SH-SY5Y (cell line): ENCODE measurements around the gene HKDC1.

ENCODE experiments used
- GATA2 ChIP-seq: IDR thresholded peaks from 2 replicates; pipeline ENCODE4 v1.6.1; 2011; ENCODE audit warnings: mild to moderate bottlenecking, low read depth, low read length
- GATA3 ChIP-seq: IDR thresholded peaks from 2 replicates; pipeline ENCODE4 v1.6.1; 2011; ENCODE audit warnings: low read depth, mild to moderate bottlenecking, low read length, moderate library complexity

HKDC1 gene

DNA sequence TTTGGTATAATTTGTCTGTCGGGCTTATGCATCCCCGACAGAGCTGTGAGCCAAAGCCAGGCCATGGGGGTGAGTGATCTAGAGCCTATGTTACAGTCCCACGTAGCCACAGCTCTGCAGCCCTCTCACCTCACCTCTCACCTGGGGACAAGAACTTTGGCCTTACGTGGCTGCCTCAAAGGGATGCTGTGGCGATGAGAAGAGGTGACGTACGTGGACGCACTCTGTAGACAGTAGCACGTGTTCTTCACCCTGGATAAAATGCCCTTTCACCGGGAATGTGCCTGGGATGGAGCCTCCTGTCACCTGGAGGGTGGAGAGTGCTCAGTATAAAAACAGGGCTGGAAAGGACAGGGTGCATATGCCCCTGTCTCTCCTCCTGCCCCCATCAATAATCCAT, 5.5 kb downstream of the HKDC1 start:
- no peak for TF ChIP-seq GATA2
- TF ChIP-seq GATA3 = no peak

DNA sequence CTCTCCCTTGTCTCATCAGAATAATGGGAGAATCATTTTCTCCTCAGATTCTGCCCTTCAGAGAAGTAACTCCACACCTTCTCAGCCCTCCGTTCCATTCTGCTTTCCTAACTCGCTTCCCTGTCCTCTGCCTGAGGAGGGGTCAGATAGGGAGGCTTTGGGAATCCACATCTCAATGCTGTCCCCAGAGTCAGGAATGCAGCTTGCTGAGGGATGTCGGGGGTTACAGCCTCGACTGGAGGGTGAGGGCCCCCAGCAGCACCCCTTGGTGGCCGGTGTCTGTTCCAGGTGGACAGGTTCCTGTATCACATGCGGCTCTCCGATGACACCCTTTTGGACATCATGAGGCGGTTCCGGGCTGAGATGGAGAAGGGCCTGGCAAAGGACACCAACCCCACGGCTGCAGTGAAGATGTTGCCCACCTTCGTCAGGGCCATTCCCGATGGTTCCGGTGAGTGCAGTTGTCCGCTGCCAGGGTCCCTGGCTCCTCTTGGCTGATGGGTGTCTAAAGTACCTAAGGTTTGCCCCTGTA, 6.9 kb downstream of the HKDC1 start:
- TF ChIP-seq GATA2 (no peak), GATA3 (no peak)

DNA sequence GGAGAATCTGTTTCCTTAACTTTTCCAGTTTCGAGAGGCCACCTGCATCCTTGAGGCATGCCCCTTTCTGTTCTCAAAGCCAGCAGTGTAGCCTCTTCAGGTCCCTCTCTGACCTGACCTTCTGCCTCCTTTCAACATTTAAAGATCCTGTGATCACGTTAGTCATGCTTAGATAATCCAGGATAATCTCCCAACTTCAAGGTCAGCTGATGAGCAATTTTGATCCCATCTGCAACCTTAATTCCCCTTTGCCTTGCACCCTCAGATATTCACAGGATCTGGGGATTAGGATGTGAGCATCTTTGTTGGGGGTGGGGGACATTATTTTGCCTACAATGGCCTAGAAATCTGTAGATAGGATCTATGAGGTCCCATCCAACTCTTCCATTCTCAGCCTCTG, 8.0 kb downstream of the HKDC1 start:
- TF ChIP-seq GATA2 (no peak), GATA3 (no peak)

DNA sequence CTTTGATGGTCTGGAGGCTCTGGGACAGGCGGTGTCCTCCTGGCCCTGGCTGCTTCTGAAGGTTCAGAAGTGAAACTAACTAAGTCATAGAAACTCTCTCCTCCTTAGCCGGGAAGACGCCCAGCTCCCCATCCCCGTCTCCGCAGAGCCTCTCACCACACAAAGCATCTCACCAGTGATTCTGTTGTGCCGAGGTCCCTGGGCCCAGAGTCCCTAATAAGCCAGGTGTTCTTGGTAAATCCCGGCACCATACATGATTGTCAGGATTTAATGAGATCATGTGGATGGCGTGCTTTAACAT, 9.4 kb downstream of the HKDC1 start:
- TF ChIP-seq GATA3 (no peak), GATA2 (no peak)

DNA sequence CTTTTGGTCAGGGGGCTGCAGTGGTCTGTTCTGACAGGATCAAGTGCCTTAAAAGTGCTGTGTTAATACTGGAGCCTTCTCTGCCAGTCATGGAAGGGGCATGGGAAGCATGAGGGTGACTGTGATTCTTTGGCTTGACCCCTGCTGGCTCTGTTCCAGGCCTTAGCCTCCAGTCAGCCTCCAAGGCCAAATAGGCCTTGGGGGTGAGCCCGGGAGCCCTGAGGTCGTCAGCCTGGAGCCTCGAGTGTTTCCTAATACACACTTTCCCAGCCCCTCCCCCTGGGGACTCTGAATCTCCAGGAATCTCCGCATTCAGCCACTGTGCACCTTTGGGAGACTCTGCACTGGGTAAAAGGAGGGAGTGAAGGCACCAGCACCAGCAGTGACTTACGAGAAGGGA, 10.0 kb downstream of the HKDC1 start:
- no peak for TF ChIP-seq GATA2
- no peak for TF ChIP-seq GATA3

DNA sequence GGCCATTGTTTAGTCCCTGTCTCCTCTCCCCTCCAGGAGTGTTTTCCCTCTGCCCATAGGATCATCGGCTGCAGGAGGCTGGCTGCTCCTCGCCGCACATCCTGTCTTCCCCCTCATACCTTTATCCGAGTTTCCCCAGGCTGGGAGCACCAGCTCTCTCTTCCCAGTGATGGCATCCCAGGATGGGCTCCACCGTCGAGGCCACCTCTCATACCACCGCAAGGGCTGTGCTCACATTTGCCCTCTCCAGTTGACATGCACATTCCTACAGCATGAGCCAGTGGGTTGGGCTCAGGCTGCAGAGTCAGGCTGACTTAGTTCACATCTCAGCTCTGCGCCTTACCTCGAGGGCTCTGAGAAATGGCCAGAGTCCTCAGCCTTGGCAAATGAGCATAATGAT, 12.1 kb downstream of the HKDC1 start:
- no peak for TF ChIP-seq GATA3
- TF ChIP-seq GATA2 = no peak

DNA sequence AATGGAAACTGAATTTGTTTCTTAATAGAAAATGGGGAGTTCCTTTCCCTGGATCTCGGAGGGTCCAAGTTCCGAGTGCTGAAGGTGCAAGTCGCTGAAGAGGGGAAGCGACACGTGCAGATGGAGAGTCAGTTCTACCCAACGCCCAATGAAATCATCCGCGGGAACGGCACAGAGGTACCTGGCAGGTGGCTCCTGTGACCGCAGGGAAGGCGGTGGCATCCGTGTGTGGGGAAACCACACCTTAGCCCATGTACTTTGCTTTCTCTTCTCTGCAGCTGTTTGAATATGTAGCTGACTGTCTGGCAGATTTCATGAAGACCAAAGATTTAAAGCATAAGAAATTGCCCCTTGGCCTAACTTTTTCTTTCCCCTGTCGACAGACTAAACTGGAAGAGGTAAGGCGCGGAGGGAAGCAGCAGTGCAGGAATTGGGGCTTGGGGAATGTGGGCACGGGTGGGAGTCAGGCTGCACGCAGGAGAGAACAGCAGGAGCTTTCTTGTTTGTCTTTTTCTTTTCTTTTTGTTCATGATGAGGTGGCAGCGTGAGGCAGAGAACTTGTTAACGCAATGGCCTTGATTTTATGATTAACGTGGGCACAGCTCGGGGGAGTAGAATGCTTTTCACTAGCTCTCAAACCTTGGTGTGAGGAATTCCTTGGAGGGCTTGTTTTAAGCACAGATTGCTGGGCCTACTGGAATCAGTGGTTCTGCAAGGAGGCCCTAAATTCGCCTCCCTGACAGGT, 12.8 kb downstream of the HKDC1 start:
- no peak for TF ChIP-seq GATA3
- no peak for TF ChIP-seq GATA2

DNA sequence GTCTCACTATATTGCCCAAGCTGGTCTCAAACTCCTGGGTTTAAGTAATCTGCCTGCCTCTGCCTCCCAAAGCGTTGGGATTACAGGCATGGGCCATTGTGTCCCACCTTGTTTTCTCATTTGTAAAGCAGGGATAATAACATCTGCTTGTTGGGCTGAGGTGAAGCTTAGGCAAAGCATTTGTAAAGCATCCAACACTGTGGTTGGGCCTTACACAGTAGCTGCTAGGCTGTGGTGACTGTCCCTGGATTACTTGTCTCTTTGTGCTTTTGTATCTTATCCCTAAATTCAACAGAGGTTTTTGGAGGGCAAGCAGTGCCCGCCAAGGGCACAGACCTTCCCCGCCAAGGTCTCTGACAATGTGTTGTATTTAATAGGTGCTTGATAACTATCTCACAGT, 14.3 kb downstream of the HKDC1 start:
- TF ChIP-seq GATA2 (no peak), GATA3 (no peak)

DNA sequence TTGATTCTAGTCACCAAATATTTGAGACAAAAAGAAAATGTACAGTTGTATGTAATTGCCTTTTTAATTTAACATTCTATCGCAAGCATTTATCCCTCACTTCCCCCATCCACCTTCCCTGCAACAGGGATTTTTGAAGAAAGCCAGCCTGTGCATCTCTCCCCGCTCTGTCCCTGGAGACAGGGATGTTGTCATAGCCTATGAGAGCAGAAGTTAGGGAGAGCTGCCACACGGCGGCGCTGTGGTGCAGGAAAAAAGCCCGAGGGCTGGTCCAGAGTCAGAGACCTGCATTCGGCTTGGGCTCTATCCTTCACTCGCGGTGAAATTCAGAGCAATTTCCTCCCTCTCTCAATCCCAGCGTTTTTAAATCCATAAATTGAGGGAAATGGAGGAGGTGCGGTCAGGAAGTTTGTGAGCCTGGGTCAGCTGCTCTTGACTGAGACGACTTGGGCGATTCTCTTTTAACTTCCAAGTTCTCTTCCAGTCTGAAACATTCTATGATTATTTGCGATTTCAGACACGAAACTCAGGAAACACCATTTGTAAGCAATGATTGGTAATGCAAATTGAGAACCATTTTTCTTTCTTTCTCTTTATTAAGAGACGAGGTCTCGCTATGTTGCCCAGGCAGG, 17.5 kb downstream of the HKDC1 start:
- TF ChIP-seq GATA3 (no peak), GATA2 (no peak)

DNA sequence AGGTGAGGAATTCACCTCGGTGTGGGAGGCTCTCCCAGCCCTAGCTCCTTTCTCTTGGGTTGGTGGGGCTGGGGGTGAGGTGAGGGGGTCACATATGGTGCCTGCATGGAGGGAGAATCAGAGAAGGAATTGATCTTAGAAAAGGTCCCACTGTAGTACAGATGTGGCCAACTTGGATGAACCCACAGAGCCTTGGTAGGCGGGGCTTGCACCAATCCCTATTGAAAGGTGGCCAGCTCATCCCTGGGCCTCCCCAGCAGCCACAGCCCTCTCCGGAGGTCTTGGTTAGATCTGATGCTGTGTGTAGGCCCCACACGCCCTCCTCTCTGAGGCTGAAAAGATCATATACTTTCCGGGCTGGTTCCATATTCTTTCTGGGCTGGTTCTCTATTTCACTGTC, 19.0 kb downstream of the HKDC1 start:
- TF ChIP-seq GATA3 = no peak
- no peak for TF ChIP-seq GATA2

DNA sequence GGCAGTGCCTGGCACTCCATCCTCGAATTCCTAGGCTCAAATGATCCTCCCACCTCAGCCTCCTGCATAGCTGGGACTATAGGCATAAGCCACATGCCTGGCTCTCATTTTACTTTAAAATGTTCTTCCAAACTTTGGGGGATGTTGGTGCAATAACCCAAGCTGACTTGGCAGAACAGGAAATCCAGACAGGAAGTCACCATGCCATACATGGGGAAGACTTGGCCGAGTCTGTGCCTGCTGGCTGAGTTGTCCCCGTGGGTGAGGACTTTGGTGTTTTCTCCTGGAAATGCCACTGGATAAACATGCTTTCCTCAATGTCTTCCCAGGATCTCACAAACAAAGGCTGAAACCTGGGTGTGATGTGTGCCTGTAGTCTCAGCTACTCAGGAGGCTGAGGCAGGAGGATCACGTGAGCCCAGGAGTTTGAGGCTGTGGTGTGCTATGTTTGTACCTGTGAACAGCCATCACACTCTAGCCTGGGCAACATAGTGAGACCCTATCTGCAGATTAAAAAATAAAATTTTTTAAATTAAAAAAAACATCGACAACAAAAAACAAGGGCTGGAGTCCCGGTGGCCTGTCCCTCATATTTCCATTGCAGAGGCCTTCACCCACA, 19.8 kb downstream of the HKDC1 start:
- TF ChIP-seq GATA3 (no peak), GATA2 (no peak)

DNA sequence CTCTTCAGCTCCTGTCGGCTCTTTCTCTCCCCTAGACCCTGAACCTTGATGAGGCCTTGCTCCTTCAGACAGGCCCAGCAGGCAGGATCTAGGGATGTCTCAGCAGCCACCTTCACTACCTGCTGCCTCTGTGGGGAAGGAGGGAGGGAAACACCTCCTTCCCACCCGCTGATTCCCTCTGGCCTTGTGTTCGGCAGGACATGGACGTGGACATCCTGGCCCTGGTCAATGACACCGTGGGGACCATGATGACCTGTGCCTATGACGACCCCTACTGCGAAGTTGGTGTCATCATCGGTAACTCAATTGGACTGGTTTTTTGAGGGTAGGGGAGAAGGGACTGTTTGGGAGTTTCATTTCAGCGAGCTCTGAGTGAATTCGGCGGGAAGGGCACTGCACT, 20.3 kb downstream of the HKDC1 start:
- TF ChIP-seq GATA2 (no peak), GATA3 (no peak)

DNA sequence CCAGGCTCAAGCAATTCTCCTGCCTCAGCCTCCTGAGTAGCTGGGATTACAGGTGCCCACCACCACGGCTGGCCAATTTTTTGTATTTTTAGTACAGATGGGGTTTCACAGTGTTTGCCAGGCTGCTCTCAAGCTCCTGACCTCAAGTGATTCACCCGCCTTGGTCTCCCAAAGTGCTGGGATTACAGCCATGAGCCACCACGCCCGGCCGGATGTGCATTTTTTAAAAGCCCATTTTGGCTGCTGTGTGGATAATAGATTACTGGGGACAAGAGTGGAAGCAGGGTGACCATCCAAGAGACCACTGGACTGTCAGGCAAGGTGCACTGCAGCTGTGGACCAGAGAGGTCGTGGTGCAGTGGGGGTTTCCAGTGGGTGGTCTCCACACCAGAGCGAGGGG, 21.4 kb downstream of the HKDC1 start:
- TF ChIP-seq GATA2 (no peak), GATA3 (no peak)

DNA sequence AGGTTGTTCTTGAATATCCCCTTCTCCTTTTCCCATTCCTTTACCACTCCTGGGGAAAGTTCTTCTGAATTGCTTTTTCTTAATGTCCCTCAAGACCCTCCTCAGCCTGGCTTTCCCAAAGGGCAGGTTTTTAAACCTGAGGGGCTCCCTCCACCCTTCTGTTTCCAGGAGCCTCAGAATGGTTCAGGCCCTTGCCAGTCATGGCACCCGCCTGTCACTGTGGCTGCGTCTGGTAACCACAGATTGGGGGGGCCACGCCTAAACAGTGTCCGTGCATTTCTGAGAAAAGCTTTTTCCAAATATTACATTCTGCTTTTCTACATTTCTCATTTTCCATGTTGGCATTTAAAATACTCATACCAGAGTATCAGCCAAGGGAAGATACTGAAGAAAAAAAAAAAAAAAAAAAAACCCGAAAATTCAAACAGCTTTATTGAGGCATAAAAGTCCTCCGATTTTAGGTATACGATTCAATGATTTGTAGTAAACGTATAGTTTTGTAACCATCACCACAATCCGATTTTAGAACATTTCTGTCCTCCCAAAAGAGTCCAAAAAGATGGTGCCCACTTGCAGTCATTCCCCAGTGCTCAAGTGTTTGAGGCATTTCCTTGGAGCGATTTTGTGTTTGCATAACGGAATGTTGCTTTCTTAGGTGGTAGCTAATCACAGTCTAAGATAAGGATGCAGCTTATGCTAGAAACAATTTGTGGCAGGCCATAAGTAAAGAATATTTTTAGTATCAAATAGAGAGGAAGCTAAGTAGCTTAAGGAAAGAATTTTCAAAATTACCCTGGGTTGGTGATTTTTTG, 22.1 kb downstream of the HKDC1 start:
- no peak for TF ChIP-seq GATA3
- no peak for TF ChIP-seq GATA2

DNA sequence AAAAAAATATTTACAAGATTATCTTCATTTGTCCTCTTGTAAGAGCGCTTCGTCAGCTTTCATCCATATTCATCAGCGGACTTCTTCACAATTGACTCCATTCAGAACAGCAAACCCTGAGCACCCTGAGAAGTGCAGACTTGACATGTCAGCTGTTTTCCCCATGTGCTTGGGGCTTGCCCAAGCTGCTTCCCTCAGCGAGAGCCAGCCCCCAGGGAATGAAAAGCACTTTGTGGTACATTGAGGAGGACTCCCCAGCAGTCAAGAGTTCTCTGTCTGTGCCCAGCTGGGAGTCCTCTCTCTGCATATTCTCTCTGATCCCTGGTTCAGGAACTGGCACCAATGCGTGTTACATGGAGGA, 22.7 kb downstream of the HKDC1 start:
- no peak for TF ChIP-seq GATA2
- TF ChIP-seq GATA3 = no peak
